GM12878 (cell line): Measurements from ENCODE around the gene HOXD10. TPM values are rescaled to one million over a fixed set of nuclear protein-coding genes. Genes with fewer than 3 reads are reported as not detected.

ENCODE experiments used
- ATAC-seq: fragments of 200-7000 bp; cut with Tn5 transposase; 3 replicates; pipeline ENCODE4 v1.9.1; 2020; ENCODE audit warnings: mild to moderate bottlenecking, moderate library complexity
- BruUV-seq: library from RNA; stranded (reverse); fragments of 400-500 nt; replicated peaks from 2 replicates; lab custom pipeline; 2021; lab: Mats Ljungman, UMichigan
- CTCF ChIA-PET: fragments of 300-600 bp; sonication (Branson Sonifier 250); formaldehyde crosslinking; extraction: SDS; loops from one replicate; lab custom pipeline; 2021; ENCODE audit warnings: inconsistent platforms; lab: Yijun Ruan, JAX
- POLR2A ChIA-PET: fragments of 350-600 bp; formaldehyde crosslinking; extraction: SDS; loops from one replicate; lab custom pipeline; 2021; ENCODE audit warnings: inconsistent platforms; lab: Charles Lee
- RAD21 ChIA-PET: fragments of 300-600 bp; sonication (Branson Sonifier 250); formaldehyde crosslinking; loops from one replicate; lab custom pipeline; 2023; ENCODE audit warnings: antibody characterized with exemption; ENCODE audit not compliant: unreplicated experiment; lab: Charles Lee
- SMC1A ChIA-PET: fragments of 300-600 bp; sonication (Branson Sonifier 250); formaldehyde crosslinking; loops from one replicate; lab custom pipeline; 2023; ENCODE audit not compliant: unreplicated experiment, uncharacterized antibody; lab: Charles Lee
- DNase-seq: peaks from one replicate; pipeline ENCODE4 v3.0.0-alpha.2; 2011; ENCODE audit warnings: low read depth, low spot score
- FAIRE-seq: peaks from 3 replicates; lab custom pipeline; 2011; peaks lifted over from hg19 to GRCh38; lab: Jason Lieb, UNC
- H2AFZ ChIP-seq: 2 replicates; pipeline ENCODE4 v1.6.0; 2011; ENCODE audit warnings: low read depth, low read length, control low read depth; ENCODE audit not compliant: control insufficient read depth
- H3K27ac ChIP-seq: 2 replicates; pipeline ENCODE4 v1.5.1; 2011; ENCODE audit warnings: control low read depth; ENCODE audit not compliant: control insufficient read depth, insufficient read depth
- H3K27me3 ChIP-seq, 2 experiments: replicated peaks in 1 of 2; 2 replicates each; pipeline versions ENCODE4 v1.6.0 to v1.6.1; 2011; ENCODE audit warnings: low read length in 1 of 2; ENCODE audit not compliant: control insufficient read depth in 2 of 2, insufficient read depth in 2 of 2
- H3K36me3 ChIP-seq, 2 experiments: 2 replicates each; pipeline ENCODE4 v1.5.1; 2011; ENCODE audit warnings: low read length in 1 of 2; ENCODE audit not compliant: control insufficient read depth in 2 of 2, insufficient read depth in 2 of 2
- H3K4me1 ChIP-seq: 2 replicates; pipeline ENCODE4 v1.6.1; 2011; ENCODE audit warnings: mild to moderate bottlenecking, low read length, moderate library complexity, mixed read lengths; ENCODE audit not compliant: control insufficient read depth, insufficient read depth
- H3K4me2 ChIP-seq: 2 replicates; pipeline ENCODE4 v1.6.0; 2011; ENCODE audit warnings: control low read depth; ENCODE audit not compliant: control insufficient read depth, insufficient read depth
- H3K4me3 ChIP-seq: fragments of 200-600 bp; sonication (generic); 2 replicates; pipeline ENCODE4 v1.5.1; 2016
- H3K79me2 ChIP-seq: 2 replicates; pipeline ENCODE4 v1.6.0; 2011; ENCODE audit warnings: low read length; ENCODE audit not compliant: control insufficient read depth, insufficient read depth
- H3K9ac ChIP-seq: 2 replicates; pipeline ENCODE4 v1.8.0; 2011; ENCODE audit warnings: low read length, control low read depth, mixed read lengths; ENCODE audit not compliant: control insufficient read depth, insufficient read depth
- H3K9me3 ChIP-seq: replicated peaks from 3 replicates; pipeline ENCODE4 v1.5.1; 2011; ENCODE audit warnings: mild to moderate bottlenecking, low read length; ENCODE audit not compliant: control insufficient read depth, insufficient read depth
- H4K20me1 ChIP-seq: 2 replicates; pipeline ENCODE4 v1.6.0; 2011; ENCODE audit not compliant: control insufficient read depth, insufficient read depth
- ATF7 ChIP-seq: fragments of 450-650 bp; IDR thresholded peaks from 2 replicates; pipeline ENCODE4 v1.6.1; 2016; ENCODE audit warnings: low read depth, mild to moderate bottlenecking
- NR2F1 ChIP-seq: fragments of 450-650 bp; conservative IDR thresholded peaks from 2 replicates; pipeline ENCODE4 v1.6.1; 2017; ENCODE audit warnings: mild to moderate bottlenecking
- POU2F2 ChIP-seq: IDR thresholded peaks from 3 replicates; pipeline ENCODE4 v1.6.1; 2011; ENCODE audit warnings: low read depth, mild to moderate bottlenecking, low read length, borderline replicate concordance
- RBBP5 ChIP-seq: fragments of 200-600 bp; sonication (generic); conservative IDR thresholded peaks from 2 replicates; pipeline ENCODE4 v1.6.1; 2016
- SIX5 ChIP-seq: IDR thresholded peaks from 2 replicates; pipeline ENCODE4 v1.6.1; 2011; ENCODE audit warnings: mild to moderate bottlenecking, low read depth, low read length, moderate library complexity; ENCODE audit not compliant: severe bottlenecking
- SP1 ChIP-seq: IDR thresholded peaks from one replicate; pipeline ENCODE4 v1.6.1; 2011; ENCODE audit warnings: low read depth, low read length
- WGBS: methylation state at CpG from one replicate; pipeline ENCODE4 v1.1.6; 2016; ENCODE audit warnings: low lambda C conversion rate; ENCODE audit not compliant: insufficient replicate concordance, insufficient coverage; ENCODE audit errors: missing lambda C conversion rate; 5-methylcytosine and 5-hydroxymethylcytosine counted together
- in situ Hi-C: fragments of 300-500 bp; cut with MboI; formaldehyde crosslinking; loops from 9 replicates; pipeline ENCODE4 v1.14.3; 2018; ENCODE audit warnings: mixed read lengths
- intact Hi-C: fragments of 100-400 bp; cut with micrococcal nuclease; formaldehyde crosslinking; loops from one replicate; pipeline ENCODE4 v1.14.2; 2022; ENCODE audit not compliant: unreplicated experiment
- polyA plus RNA-seq, 11 experiments: library from polyadenylated mRNA; depleted of rRNA in 4 of 11; unstranded in 6 of 11; stranded (reverse) in 5 of 11; fragments of >200 nt; fragmentation: Nextera tagmentation in 4 of 11; fragmentation: Illumina TruSeq in 1 of 11; extraction: Ambion mirVana in 4 of 11; extraction: Trizol in 1 of 11; gene quantifications; 1 replicate in 1 of 11; 2 replicates in 10 of 11; pipeline versions ENCODE4 v1.2.1 to v1.2.3, GENCODE V29; 2011 to 2016; ENCODE audit warnings: inconsistent platforms in 2 of 11, missing spikeins in 2 of 11, low read depth in 1 of 11
- total RNA-seq, 4 experiments: library from RNA; depleted of rRNA in 3 of 4; stranded (reverse); fragments of >200 nt in 3 of 4; fragmentation: Illumina TruSeq in 1 of 4; extraction: Trizol in 1 of 4; gene quantifications; 2 replicates each; pipeline versions ENCODE4 v1.2.1 to v1.2.3, GENCODE V29; 2013 to 2021

Gene HOXD10
- total and polyA plus RNA-seq, 10 of the 15 experiments (the other 5 are each of a cell fraction or from before 2014, with no cell fraction given) = not detected

GRCh38 chr2:176088937-176089842, 27.4 kb upstream of the HOXD10 start:
- FAIRE-seq = no peak
- ChIA-PET SMC1A (interaction anchor here (0.7 to 1.3 kb wide), 3 partner anchors 8 to 672 kb away, joined by 3 read pairs; no protein-coding TSS in a partner anchor), CTCF (interaction anchor here (1.1 to 2.2 kb wide), 6 partner anchors 9 to 838 kb away, joined by 3 to 15 read pairs (median 4); no protein-coding TSS in a partner anchor), RAD21 (interaction anchor here (2.4 kb wide), 1 partner anchor 399 kb away, joined by 9 read pairs; no protein-coding TSS in a partner anchor), POLR2A (no interaction called here)
- Histone ChIP-seq H3K27ac (no peak overlapping the region), H3K9me3 (no peaks in the 10 kb centered on the region; the same call in 2 of the 3 replicates), H3K27me3 (peaks cover 14 to 32% of the 10 kb centered on the region in 2 experiments), H3K9ac (no peak overlapping the region), H4K20me1 (no peaks in the 10 kb centered on the region), H3K36me3 (no peaks in the 10 kb centered on the region), H3K4me3 (no peak overlapping the region), H2AFZ (no peak overlapping the region), H3K4me2 (no peak overlapping the region), H3K4me1 (no peaks in the 10 kb centered on the region), H3K79me2 (no peaks in the 10 kb centered on the region)
- WGBS = 40% methylated on average over 6 of the region's 6 CpGs
- intact Hi-C loops (loop anchor here (10.0 kb wide), 1 partner anchor 204 kb away; no protein-coding TSS in a partner anchor), in situ Hi-C loops (no loop called here)
- DNase-seq = no peak
- TF ChIP-seq NR2F1 (no peak), SP1 (no peak), RBBP5 (no peak), SIX5 (no peak), ATF7 (no peak), POU2F2 (no peak)
- no TSS peak for BruUV-seq
- ATAC-seq = no peak
